SHP77 treated with DMSO at 0.1 percent for 48 hours (cell line): ENCODE measurements around the gene SDK1.
A peak's percentile ranks its signal among the peaks of the same experiment; 100 is the strongest.
"Not testable (repeated sequence)": the region's sequence is repeated elsewhere in the genome, so short reads cannot be mapped to it uniquely, and the experiment has no call there.

Experiments
- DNase-seq: peaks from one replicate; lab custom pipeline; 2025; lab: John Stamatoyannopoulos, UW

SDK1 gene

GRCh38 chr7:3673524-3673923 lies 372.5 kb downstream of the SDK1 start:
- peak; percentile 19 for DNase-seq

- no peak for DNase-seq
Observed at GRCh38 chr7:3678314-3678810, 377.3 kb downstream of the SDK1 start.

- no peak for DNase-seq
Observed at GRCh38 chr7:3682028-3682710, 381.1 kb downstream of the SDK1 start.

GRCh38 chr7:3683546-3684539 lies 382.8 kb downstream of the SDK1 start:
- DNase-seq, result no peak

GRCh38 chr7:3688071-3688470 lies 387.0 kb downstream of the SDK1 start:
- DNase-seq, result no peak

- DNase-seq, result no peak
Observed at GRCh38 chr7:3688842-3689241, 387.8 kb downstream of the SDK1 start.

- DNase-seq, result no peak
Observed at GRCh38 chr7:3691478-3692158, 390.6 kb downstream of the SDK1 start.

GRCh38 chr7:3695602-3696001 lies 394.6 kb downstream of the SDK1 start:
- no peak for DNase-seq

- DNase-seq, result no peak
Observed at GRCh38 chr7:3696113-3696512, 395.1 kb downstream of the SDK1 start.

- no peak for DNase-seq
Observed at GRCh38 chr7:3697472-3697871, 396.4 kb downstream of the SDK1 start.

GRCh38 chr7:3705258-3705657 lies 404.2 kb downstream of the SDK1 start:
- DNase-seq, result no peak

GRCh38 chr7:3706091-3706490 lies 405.0 kb downstream of the SDK1 start:
- DNase-seq, result not testable (repeated sequence)

- DNase-seq, result no peak
Observed at GRCh38 chr7:3710122-3710521, 409.1 kb downstream of the SDK1 start.

GRCh38 chr7:3710531-3710930 lies 409.5 kb downstream of the SDK1 start:
- no peak for DNase-seq

- no peak for DNase-seq
Observed at GRCh38 chr7:3712841-3713240, 411.8 kb downstream of the SDK1 start.

- no peak for DNase-seq
Observed at GRCh38 chr7:3721422-3721821, 420.4 kb downstream of the SDK1 start.

- DNase-seq, result peak; percentile 62
Observed at GRCh38 chr7:3722396-3722922, 421.4 kb downstream of the SDK1 start.

- DNase-seq, result no peak
Observed at GRCh38 chr7:3725155-3726059, 424.4 kb downstream of the SDK1 start.

GRCh38 chr7:3730276-3730675 lies 429.2 kb downstream of the SDK1 start:
- no peak for DNase-seq

GRCh38 chr7:3732395-3733005 lies 431.4 kb downstream of the SDK1 start:
- no peak for DNase-seq
